CD14-positive monocyte (primary cell): Measurements from ENCODE around the gene LASP1. TPM values are rescaled to one million over a fixed set of nuclear protein-coding genes. Genes with fewer than 3 reads are reported as not detected.
"Not testable (repeated sequence)": the region's sequence is repeated elsewhere in the genome, so short reads cannot be mapped to it uniquely, and the experiment has no call there.

Experiments
- DNase-seq, 3 donors: peaks; one replicate each; pipeline ENCODE4 v3.0.0-alpha.2; 2011 to 2022
- H2AFZ ChIP-seq: 2 replicates; pipeline ENCODE4 v1.6.0; 2012; ENCODE audit warnings: mild to moderate bottlenecking, low read depth, low read length, inconsistent platforms; ENCODE audit not compliant: insufficient read depth, poor library complexity, severe bottlenecking
- H3K27ac ChIP-seq, 2 donors: 1 replicate in 1 of 2; 2 replicates in 1 of 2; pipeline ENCODE4 v1.5.1; 2012 to 2013; ENCODE audit warnings: low read length in 2 of 2, control low read depth in 1 of 2, inconsistent platforms in 1 of 2, low read depth in 1 of 2, mild to moderate bottlenecking in 1 of 2
- H3K27me3 ChIP-seq, 2 donors: one replicate each; pipeline versions ENCODE4 v1.6.0 to v1.6.1; 2011 to 2013; ENCODE audit warnings: low read length in 2 of 2; ENCODE audit not compliant: control insufficient read depth in 2 of 2, insufficient read depth in 2 of 2
- H3K36me3 ChIP-seq, 2 donors: replicated peaks in 1 of 2; 1 replicate in 1 of 2; 2 replicates in 1 of 2; pipeline versions ENCODE4 v1.5.1 to v1.6.1; 2012 to 2013; ENCODE audit warnings: low read length in 2 of 2, control low read depth in 1 of 2, inconsistent platforms in 1 of 2, mild to moderate bottlenecking in 1 of 2; ENCODE audit not compliant: insufficient read depth in 2 of 2, control insufficient read depth in 1 of 2
- H3K4me1 ChIP-seq, 2 donors: 1 replicate in 1 of 2; 2 replicates in 1 of 2; pipeline versions ENCODE4 v1.5.1 to v1.6.1; 2012 to 2013; ENCODE audit warnings: low read length in 2 of 2, control low read depth in 1 of 2, inconsistent platforms in 1 of 2, mild to moderate bottlenecking in 1 of 2, moderate library complexity in 1 of 2; ENCODE audit not compliant: insufficient read depth in 2 of 2, control insufficient read depth in 1 of 2
- H3K4me2 ChIP-seq: replicated peaks from 2 replicates; pipeline ENCODE3; 2012; ENCODE audit warnings: low read length, moderate library complexity, mild to moderate bottlenecking; ENCODE audit not compliant: poor library complexity, severe bottlenecking; ENCODE audit errors: extremely low read depth
- H3K4me3 ChIP-seq, 3 experiments: fragments of 200-600 bp in 1 of 3; sonication (generic) in 1 of 3; replicated peaks in 1 of 3; 1 replicate in 2 of 3; 2 replicates in 1 of 3; pipeline ENCODE4 v1.5.1; 2011 to 2013; ENCODE audit warnings: low read length in 3 of 3, mild to moderate bottlenecking in 3 of 3, control low read depth in 2 of 3, low read depth in 2 of 3, inconsistent platforms in 1 of 3, moderate library complexity in 1 of 3
- H3K79me2 ChIP-seq: 2 replicates; pipeline ENCODE4 v1.6.0; 2012; ENCODE audit warnings: mild to moderate bottlenecking, control low read depth, inconsistent platforms, low read length, moderate library complexity; ENCODE audit not compliant: insufficient read depth
- H3K9ac ChIP-seq: 2 replicates; pipeline ENCODE4 v1.6.0; 2017; ENCODE audit warnings: low read length, mild to moderate bottlenecking; ENCODE audit not compliant: insufficient read depth, poor library complexity, severe bottlenecking
- H3K9me3 ChIP-seq, 2 donors: replicated peaks in 1 of 2; 1 replicate in 1 of 2; 2 replicates in 1 of 2; pipeline versions ENCODE4 v1.5.1 to v1.6.1; 2012 to 2013; ENCODE audit warnings: low read length in 2 of 2, control low read depth in 1 of 2; ENCODE audit not compliant: control insufficient read depth in 1 of 2, insufficient read depth in 1 of 2
- H4K20me1 ChIP-seq: 2 replicates; pipeline ENCODE4 v1.6.0; 2012; ENCODE audit warnings: mild to moderate bottlenecking, low read length, control low read depth, moderate library complexity; ENCODE audit not compliant: insufficient read depth
- H3K27ac Mint-ChIP-seq, 7 donors: one replicate each; pipeline ENCODE4 v1.8.0; 2020; ENCODE audit warnings: mild to moderate bottlenecking in 7 of 7, mixed read lengths in 7 of 7, moderate library complexity in 6 of 7, inconsistent platforms in 2 of 7
- H3K27me3 Mint-ChIP-seq, 3 donors: one replicate each; pipeline ENCODE4 v1.8.0; 2021 to 2022; ENCODE audit warnings: low read depth in 3 of 3, mild to moderate bottlenecking in 3 of 3, mixed read lengths in 3 of 3, moderate library complexity in 3 of 3, inconsistent platforms in 1 of 3
- H3K36me3 Mint-ChIP-seq, 2 donors: one replicate each; pipeline ENCODE4 v1.8.0; 2020; ENCODE audit warnings: mixed read lengths in 2 of 2, inconsistent platforms in 1 of 2, mild to moderate bottlenecking in 1 of 2
- H3K4me1 Mint-ChIP-seq: one replicate; pipeline ENCODE4 v1.8.0; 2020; ENCODE audit warnings: mild to moderate bottlenecking, mixed read lengths
- H3K4me3 Mint-ChIP-seq, 2 donors: one replicate each; pipeline ENCODE4 v1.8.0; 2020; ENCODE audit warnings: mild to moderate bottlenecking in 2 of 2, mixed read lengths in 2 of 2, moderate library complexity in 1 of 2
- H3K9me3 Mint-ChIP-seq, 7 donors: one replicate each; pipeline ENCODE4 v1.8.0; 2020 to 2022; ENCODE audit warnings: mixed read lengths in 7 of 7, mild to moderate bottlenecking in 6 of 7, moderate library complexity in 6 of 7, inconsistent platforms in 2 of 7
- CTCF ChIP-seq: fragments of 200-600 bp; IDR thresholded peaks from one replicate; pipeline ENCODE4 v1.8.0; 2022; ENCODE audit warnings: antibody characterized with exemption, mild to moderate bottlenecking
- WGBS: methylation state at CpG from one replicate; pipeline ENCODE4 v1.1.5; 2013; ENCODE audit warnings: missing lambda C conversion rate; ENCODE audit not compliant: insufficient coverage; 5-methylcytosine and 5-hydroxymethylcytosine counted together
- intact Hi-C, 2 donors: fragments of 100-400 bp; cut with micrococcal nuclease; formaldehyde crosslinking; loops; one replicate each; pipeline versions ENCODE4 v1.15.0 to v1.15.1; 2023
- polyA plus RNA-seq, 3 donors: library from polyadenylated mRNA; depleted of rRNA in 1 of 3; unstranded in 2 of 3; stranded (reverse) in 1 of 3; fragments of 300-500 nt in 2 of 3; fragments of >200 nt in 1 of 3; fragmentation: Illumina TruSeq in 2 of 3; gene quantifications; 1 replicate in 2 of 3; 2 replicates in 1 of 3; pipeline ENCODE4 v1.2.3, GENCODE V29; 2012 to 2021

LASP1 gene
- polyA plus RNA-seq, 3 donors: 55.9 to 93.7 (median 70.6) TPM

DNA sequence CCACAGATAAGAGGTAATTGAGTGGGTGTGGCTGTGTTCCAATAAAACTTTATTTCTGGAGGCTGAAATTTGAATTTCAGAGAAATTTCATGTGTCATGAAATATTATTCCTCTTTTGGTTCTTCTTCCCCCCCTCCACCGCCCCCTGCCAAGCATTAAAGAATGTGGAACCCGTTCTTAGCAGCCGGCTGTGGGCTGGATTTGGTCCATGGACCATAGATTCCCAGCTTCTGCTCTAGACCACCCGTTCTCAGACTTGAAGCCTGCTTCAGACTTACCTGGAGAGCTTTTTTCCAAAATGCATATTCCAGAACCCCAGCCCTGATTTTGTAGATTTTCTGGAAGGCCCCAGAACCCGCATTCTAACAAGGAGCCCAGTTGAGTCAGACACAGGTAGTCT, 40.5 kb downstream of the LASP1 start:
- intact Hi-C loops: loop anchor here in 1 of 2 donors (5.0 kb wide), 1 partner anchor 52 kb away; no protein-coding TSS in a partner anchor
- no peaks in the 10 kb centered on the region for H3K9me3 Mint-ChIP-seq
- peak overlapping the region in 1 of 7 donors; percentile 46 for H3K27ac Mint-ChIP-seq
- no peak for DNase-seq
- Histone ChIP-seq H3K79me2 (peaks cover 75% of the 10 kb centered on the region), H3K9ac (no peak overlapping the region), H3K9me3 (no peaks in the 10 kb centered on the region), H3K27me3 (no peaks in the 10 kb centered on the region), H3K4me3 (no peak overlapping the region), H2AFZ (no peak overlapping the region), H3K36me3 (peaks cover 65 to 87% of the 10 kb centered on the region in 2 donors), H3K4me1 (peaks cover 18% of the 10 kb centered on the region in 2 donors), H3K27ac (no peak overlapping the region), H4K20me1 (peaks cover 99% of the 10 kb centered on the region), H3K4me2 (no peak overlapping the region)
- H3K36me3 Mint-ChIP-seq: peaks cover 52 to 88% of the 10 kb centered on the region in 2 donors
- WGBS: 69% methylated on average over 5 of the region's 5 CpGs
- no peak for TF ChIP-seq CTCF
- peaks cover 22% of the 10 kb centered on the region for H3K4me1 Mint-ChIP-seq
- H3K4me3 Mint-ChIP-seq: no peak overlapping the region
- peaks cover 0 to 1% (median 0%) of the 10 kb centered on the region in 3 donors for H3K27me3 Mint-ChIP-seq

DNA sequence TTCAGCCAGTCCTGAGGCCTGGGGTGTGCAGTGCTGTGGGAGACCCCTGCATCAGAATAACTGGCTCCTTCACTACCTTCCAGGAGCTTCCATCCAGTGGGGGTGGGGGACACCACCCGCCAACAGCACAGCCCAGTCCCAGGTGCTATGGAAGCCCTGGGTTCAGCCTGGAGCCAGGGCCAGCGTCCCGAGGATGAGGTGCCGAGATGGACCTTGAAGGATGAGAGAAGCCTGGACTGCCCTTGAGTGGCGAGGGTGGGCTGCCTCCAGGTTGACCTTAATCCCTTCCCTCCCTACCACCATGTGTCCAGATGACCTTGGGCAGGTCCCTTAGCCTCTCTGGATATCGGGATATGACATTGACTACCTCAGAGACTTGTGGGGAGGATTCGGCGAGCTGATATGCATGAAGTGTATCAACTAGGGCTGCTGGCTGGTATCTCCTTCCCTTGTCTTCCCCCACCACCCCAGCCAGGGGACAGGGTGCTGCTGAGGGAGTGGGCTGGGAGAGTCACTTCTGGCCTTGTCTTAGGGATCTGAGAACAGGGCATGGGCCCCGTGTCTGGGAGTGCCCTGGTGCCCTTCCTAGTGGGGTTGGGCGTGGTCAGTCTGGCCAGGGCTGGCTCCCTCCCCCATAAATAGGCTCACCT, 41.3 kb downstream of the LASP1 start:
- peaks cover 11% of the 10 kb centered on the region in 2 donors for H3K4me1 ChIP-seq
- WGBS: 100% methylated on average over 1 of the region's 10 CpGs
- no peak overlapping the region for H3K9ac ChIP-seq
- H3K9me3 ChIP-seq: no peaks in the 10 kb centered on the region
- peaks cover 67% of the 10 kb centered on the region for H3K79me2 ChIP-seq
- peaks cover 72 to 94% of the 10 kb centered on the region in 2 donors for H3K36me3 ChIP-seq
- peaks cover 99% of the 10 kb centered on the region for H4K20me1 ChIP-seq
- intact Hi-C loops: loop anchor here in 1 of 2 donors (5.0 kb wide), 1 partner anchor 51 kb away; no protein-coding TSS in a partner anchor
- Mint-ChIP-seq H3K36me3 (peaks cover 55 to 90% of the 10 kb centered on the region in 2 donors), H3K4me3 (no peak overlapping the region), H3K9me3 (no peaks in the 10 kb centered on the region), H3K4me1 (peaks cover 13% of the 10 kb centered on the region), H3K27ac (peak overlapping the region in 2 of 7 donors; percentile 35 to 63), H3K27me3 (peaks cover 0 to 4% (median 0%) of the 10 kb centered on the region in 3 donors)
- no peak for TF ChIP-seq CTCF
- peak overlapping the region in 1 of 2 donors; percentile 33 for H3K27ac ChIP-seq
- no peak for DNase-seq
- H3K27me3 ChIP-seq: no peaks in the 10 kb centered on the region
- no peak overlapping the region for H2AFZ ChIP-seq
- H3K4me3 ChIP-seq: no peak overlapping the region
- H3K4me2 ChIP-seq: no peak overlapping the region

- not testable (repeated sequence) for H3K27me3 Mint-ChIP-seq, H3K4me2 ChIP-seq, H3K9me3 ChIP-seq, H3K4me1 Mint-ChIP-seq, H3K9me3 Mint-ChIP-seq, H3K27me3 ChIP-seq, DNase-seq, H3K4me1 ChIP-seq, H3K4me3 Mint-ChIP-seq, H3K4me3 ChIP-seq, H3K9ac ChIP-seq, H2AFZ ChIP-seq
- intact Hi-C loops: loop anchor here in 1 of 2 donors (5.0 kb wide), 1 partner anchor 51 kb away; no protein-coding TSS in a partner anchor
- H3K27ac Mint-ChIP-seq: peak overlapping the region in 3 of 7 donors; percentile 35 to 72 (median 69)
- WGBS: 100% methylated on average over 4 of the region's 8 CpGs
- Histone ChIP-seq H3K36me3 (peaks cover 77 to 99% of the 10 kb centered on the region in 2 donors), H3K27ac (peak overlapping the region in 1 of 2 donors; percentile 33), H4K20me1 (peaks cover 98% of the 10 kb centered on the region), H3K79me2 (peaks cover 62% of the 10 kb centered on the region)
- peaks cover 55 to 94% of the 10 kb centered on the region in 2 donors for H3K36me3 Mint-ChIP-seq
Measured at GRCh38 chr17:38911731-38912081, 41.8 kb downstream of the LASP1 start.
